ENCODE data around the gene CMKLR1. TPM values are rescaled to one million over a fixed set of nuclear protein-coding genes. Genes with fewer than 3 reads are reported as not detected.

The CMKLR1 gene
- total RNA-seq, 2 experiments from 2014 or later, result not detected

DNA sequence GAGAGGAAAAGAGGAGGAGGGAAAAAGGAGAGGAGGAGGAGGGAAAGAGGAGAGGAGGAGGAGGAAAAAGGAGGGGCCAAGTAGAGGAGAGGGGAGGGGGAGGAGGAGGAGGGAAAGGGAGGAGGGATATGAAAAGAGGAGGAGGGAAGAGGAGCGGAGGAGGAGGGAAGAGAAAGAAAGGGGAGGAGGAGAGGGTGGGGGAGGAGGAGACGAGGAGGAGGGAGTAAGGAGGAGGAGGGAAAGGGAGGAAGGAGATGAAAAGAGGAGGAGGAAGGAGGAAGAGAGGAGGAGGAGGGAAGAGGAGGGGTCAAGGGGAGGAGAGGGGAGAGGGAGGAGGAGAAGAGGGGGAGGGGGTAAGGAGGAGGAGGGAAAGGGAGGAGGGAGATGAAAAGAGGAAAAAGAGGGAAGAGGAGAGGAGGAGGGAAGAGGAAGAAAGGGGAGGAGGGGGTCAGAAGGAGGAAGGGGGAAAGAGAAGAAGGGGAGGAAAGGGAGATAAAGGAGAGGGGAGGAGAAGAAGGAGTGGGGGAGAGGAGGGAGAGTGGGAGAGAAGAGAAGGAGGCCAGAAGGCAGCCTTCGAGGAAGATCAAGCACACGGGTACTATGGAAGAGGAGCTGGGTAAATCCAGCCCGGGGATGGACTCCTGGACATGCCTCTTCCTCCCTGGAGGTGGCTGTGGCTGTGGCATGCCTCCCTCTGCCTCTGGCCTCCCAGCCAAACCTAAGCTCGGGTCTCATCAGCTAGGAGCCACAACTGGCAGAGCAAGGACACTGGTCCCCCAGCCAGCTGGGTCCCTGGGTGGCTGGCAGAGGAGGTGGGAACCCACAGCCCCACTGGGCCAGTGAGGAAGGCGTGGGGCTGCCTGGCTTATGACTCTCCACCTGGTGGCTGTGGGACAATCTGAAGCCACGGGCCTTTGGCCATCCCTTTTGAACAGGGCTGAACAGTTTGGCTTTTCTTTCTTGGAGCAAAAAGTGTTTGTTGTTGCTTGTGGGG is 3.0 kb upstream of the CMKLR1 start:
- H3K27ac Mint-ChIP-seq, result no peak overlapping the region
- H3K27me3 Mint-ChIP-seq (ENCODE audit: low read depth), result peaks cover 18% of the 10 kb centered on the region
- no peaks in the 10 kb centered on the region for H3K36me3 Mint-ChIP-seq (ENCODE audit: low read depth)
- H3K4me1 Mint-ChIP-seq (ENCODE audit: low read depth), result no peaks in the 10 kb centered on the region
- H3K4me3 Mint-ChIP-seq, result no peak overlapping the region
- H3K9me3 Mint-ChIP-seq, result no peaks in the 10 kb centered on the region
- intact Hi-C loops (cut with micrococcal nuclease), result no loop called here
- CTCF ChIA-PET, result interaction anchor here (0.6 kb wide), 2 partner anchors 168 to 1213 kb away, joined by 3 read pairs; no protein-coding TSS in a partner anchor
- no peak for DNase-seq

DNA sequence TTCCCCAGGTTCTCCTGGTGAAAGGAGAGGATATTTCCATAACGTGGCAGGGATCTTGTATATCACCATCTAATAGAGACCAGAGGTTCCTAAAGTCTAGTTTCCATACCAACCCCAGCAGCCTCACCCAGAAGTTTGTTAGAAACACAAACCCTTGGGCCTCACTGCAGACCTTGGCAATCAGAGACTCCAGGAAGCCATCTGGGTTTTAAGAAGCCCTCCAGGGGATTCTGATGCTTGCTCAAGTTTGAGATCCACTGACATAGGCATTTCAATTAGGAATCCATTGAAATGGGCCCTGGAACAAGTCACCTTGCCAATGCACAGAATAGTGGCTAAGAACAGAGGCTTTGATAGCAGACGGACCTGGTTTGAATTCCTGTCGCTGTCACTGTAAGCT is 2.2 kb upstream of the CMKLR1 start:
- peaks cover 20% of the 10 kb centered on the region for H3K27me3 Mint-ChIP-seq (ENCODE audit: low read depth)
- intact Hi-C loops (cut with micrococcal nuclease), result no loop called here
- H3K27ac Mint-ChIP-seq, result no peak overlapping the region
- no peak for DNase-seq
- no peak overlapping the region for H3K4me3 Mint-ChIP-seq
- CTCF ChIA-PET, result no interaction called here
- no peaks in the 10 kb centered on the region for H3K4me1 Mint-ChIP-seq (ENCODE audit: low read depth)
- H3K36me3 Mint-ChIP-seq (ENCODE audit: low read depth), result no peaks in the 10 kb centered on the region
- H3K9me3 Mint-ChIP-seq, result no peaks in the 10 kb centered on the region

DNA sequence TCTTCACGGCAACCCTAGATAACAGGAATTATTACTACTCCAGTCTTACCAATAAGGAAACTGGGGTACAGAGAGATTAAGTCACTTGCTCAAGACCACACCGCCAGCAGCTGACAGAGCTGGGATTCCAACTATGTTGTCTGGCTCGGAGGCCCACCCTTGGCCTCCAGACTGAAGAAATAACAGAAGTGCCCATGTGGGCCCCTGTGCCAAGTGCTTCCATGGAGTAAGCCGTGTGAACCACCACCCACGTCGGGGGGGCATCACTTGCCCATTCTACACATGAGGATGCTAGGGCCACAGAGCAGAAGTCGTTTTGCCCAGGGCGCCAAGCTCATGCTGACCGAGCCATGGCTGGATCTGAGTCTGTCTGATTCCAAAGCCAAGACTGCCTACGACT is 926 bp upstream of the CMKLR1 start:
- Mint-ChIP-seq H3K4me3 (no peak overlapping the region), H3K27me3 (ENCODE audit: low read depth) (peaks cover 20% of the 10 kb centered on the region), H3K4me1 (ENCODE audit: low read depth) (no peaks in the 10 kb centered on the region), H3K9me3 (no peaks in the 10 kb centered on the region), H3K36me3 (ENCODE audit: low read depth) (no peaks in the 10 kb centered on the region), H3K27ac (no peak overlapping the region)
- no peak for DNase-seq
- intact Hi-C loops (cut with micrococcal nuclease), result no loop called here
- CTCF ChIA-PET, result no interaction called here

DNA sequence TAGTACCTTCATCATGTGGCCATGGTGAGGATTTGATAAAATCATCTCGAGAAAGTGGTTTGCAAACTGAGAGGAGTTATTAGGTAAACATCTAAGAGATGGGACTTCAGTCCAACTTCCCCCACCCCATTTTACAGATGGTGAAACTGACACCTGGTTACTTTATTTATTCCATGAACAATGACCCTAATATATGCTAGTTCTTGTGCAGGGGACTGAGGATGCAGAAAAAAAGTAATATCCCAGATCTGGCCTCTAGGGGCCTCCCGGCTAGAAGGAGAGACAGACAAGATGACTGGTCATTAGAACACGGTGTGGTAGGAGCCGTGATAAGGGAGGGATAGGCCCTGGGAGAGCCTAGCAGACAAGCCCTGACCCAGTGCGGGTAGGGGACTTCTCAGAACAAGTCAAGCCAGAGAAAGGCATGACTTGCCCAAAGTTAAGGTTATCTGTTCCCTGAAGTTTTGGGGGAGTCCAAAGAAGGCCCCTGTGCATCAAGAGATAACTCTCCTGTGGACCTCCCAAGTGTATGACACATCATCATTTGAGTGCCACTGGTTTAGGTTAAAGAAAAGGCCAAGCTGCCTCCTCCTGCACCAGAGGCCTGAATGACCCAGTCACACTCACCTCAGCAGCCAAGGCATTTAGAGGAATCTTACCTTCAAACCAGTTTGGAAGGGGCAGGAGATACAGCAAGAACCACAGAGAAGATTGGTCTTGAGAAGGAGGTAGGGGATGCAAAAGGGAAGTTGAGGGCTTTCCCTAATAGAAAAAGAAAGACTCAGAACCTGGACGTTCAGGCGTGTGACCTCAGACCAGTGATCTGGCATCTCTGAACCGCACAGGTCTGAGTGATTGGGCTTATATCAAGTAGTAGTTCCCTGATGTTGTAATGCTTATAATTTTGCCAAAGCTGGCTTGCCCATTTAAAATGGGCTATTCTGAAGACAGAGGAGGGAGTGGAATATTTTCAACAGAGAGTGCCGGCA is 1.6 kb downstream of the CMKLR1 start:
- Mint-ChIP-seq H3K27me3 (ENCODE audit: low read depth) (peaks cover 20% of the 10 kb centered on the region), H3K27ac (no peak overlapping the region), H3K4me3 (no peak overlapping the region), H3K4me1 (ENCODE audit: low read depth) (peaks cover 3% of the 10 kb centered on the region), H3K36me3 (ENCODE audit: low read depth) (no peaks in the 10 kb centered on the region), H3K9me3 (no peaks in the 10 kb centered on the region)
- intact Hi-C loops (cut with micrococcal nuclease), result no loop called here
- CTCF ChIA-PET, result no interaction called here
- DNase-seq, result no peak

DNA sequence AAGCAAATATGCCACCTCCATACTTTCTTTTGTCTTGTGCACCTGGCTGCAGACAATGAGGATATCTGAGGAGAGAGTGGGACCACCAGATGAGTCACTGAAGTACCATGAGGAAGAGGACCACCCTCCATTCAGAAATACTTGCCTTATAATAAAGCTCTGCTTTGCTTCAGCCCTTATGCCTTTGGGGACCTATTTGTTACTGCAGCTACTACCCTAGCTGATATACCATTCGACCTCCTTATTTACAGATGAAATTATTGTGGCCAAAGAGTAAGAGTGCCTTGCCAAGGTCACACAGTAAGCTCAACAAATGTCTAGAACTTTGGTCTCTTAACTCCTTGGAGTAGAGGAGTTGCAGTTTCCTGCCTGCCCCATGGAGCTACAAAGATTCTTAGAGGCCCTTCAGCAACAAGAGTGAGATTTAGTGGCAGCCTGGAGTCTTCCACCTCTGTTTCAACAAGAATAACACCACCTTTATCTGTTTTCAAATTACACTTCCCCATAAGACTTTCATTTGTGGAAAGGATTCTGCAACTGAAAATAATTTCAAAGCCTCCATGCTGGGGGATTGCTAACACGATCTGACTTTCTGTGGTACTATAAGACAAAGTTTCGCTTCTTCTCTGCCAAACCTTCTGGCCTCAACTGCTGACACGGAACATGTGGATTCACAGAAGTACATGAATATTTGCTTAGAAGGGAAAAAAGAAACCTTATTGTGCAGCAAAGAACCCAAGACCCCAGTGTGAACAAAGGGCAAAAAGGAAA is 3.6 kb downstream of the CMKLR1 start:
- H3K4me1 Mint-ChIP-seq (ENCODE audit: low read depth), result peaks cover 3% of the 10 kb centered on the region
- no peaks in the 10 kb centered on the region for H3K36me3 Mint-ChIP-seq (ENCODE audit: low read depth)
- peaks cover 18% of the 10 kb centered on the region for H3K27me3 Mint-ChIP-seq (ENCODE audit: low read depth)
- H3K9me3 Mint-ChIP-seq, result no peaks in the 10 kb centered on the region
- CTCF ChIA-PET, result no interaction called here
- DNase-seq, result no peak
- intact Hi-C loops (cut with micrococcal nuclease), result no loop called here
- no peak overlapping the region for H3K27ac Mint-ChIP-seq
- no peak overlapping the region for H3K4me3 Mint-ChIP-seq

DNA sequence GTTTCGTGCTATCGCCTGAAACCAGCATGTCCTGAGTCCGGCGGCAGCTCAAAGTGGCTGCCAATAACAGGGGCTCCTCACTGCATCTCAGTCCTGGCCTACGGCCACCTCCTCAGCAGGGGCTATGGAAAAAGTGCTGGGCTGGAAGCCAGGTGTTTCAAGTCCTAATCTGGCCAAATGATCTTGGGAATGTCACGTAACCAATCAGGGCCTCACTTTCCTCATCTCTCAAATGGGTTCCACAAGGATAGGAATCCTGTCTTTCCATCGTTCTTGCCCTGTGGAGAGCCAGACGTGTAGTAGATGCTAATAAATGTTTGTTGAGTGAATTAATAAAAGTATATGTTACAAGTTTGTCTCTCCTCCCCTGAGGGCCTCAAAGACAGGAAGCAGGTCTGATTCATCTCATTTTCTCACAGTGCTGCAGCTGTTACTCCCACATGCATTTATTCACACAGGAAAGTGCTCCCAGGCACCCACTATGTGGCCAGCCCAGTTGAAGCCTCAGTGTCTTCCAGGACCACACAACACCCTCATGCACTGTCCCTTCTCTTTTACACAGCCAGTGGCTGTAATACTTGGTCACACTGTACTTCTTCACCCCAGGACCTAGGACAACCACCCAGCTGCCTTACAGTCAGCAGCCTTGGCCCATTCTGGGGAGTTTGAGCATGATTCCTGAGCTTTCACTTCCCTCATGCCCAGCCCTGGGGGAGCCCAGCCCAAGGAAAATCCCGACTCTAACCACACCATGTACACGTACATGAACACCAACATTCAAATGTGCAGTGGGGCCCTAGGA is 5.0 kb downstream of the CMKLR1 start:
- DNase-seq, result no peak
- Mint-ChIP-seq H3K36me3 (ENCODE audit: low read depth) (no peaks in the 10 kb centered on the region), H3K27ac (no peak overlapping the region), H3K9me3 (no peaks in the 10 kb centered on the region), H3K4me1 (ENCODE audit: low read depth) (peaks cover 3% of the 10 kb centered on the region), H3K4me3 (no peak overlapping the region), H3K27me3 (ENCODE audit: low read depth) (peaks cover 13% of the 10 kb centered on the region)
- CTCF ChIA-PET, result interaction anchor here (0.8 kb wide), 1 partner anchor 18 kb away, joined by 3 read pairs; no protein-coding TSS in a partner anchor
- intact Hi-C loops (cut with micrococcal nuclease), result no loop called here

DNA sequence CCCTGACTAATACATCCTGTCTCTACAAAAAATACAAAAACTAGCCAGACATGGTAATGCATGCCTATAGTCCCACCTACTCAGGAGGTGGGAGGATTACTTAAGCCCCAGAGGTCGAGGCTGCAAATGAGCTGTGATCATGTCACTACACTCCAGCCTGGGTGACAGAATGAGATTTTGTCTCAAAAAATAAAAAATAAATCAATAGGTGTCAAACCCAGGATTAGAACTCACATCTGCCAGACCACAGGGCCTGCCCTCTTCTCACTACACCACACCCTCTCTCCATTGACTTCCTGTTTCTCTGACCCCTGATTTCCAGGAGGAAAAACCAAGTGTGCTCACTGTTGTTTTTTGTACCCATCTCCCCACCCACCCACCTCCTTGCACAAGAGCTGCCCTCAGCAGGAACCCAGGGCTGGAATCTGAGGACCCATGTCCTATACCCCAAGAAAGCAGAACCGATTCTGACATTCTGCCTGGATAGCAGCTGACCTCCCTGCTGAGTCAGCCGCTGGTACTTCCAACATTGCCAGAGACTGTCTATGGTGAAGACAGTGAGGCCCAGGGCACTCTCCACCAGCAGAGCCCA is 6.2 kb downstream of the CMKLR1 start:
- peaks cover 3% of the 10 kb centered on the region for H3K4me1 Mint-ChIP-seq (ENCODE audit: low read depth)
- H3K4me3 Mint-ChIP-seq, result no peak overlapping the region
- CTCF ChIA-PET, result interaction anchor here (0.8 kb wide), 1 partner anchor 17 kb away, joined by 3 read pairs; no protein-coding TSS in a partner anchor
- no peak for DNase-seq
- intact Hi-C loops (cut with micrococcal nuclease), result no loop called here
- H3K9me3 Mint-ChIP-seq, result no peaks in the 10 kb centered on the region
- H3K27me3 Mint-ChIP-seq (ENCODE audit: low read depth), result peaks cover 6% of the 10 kb centered on the region
- no peak overlapping the region for H3K27ac Mint-ChIP-seq
- no peaks in the 10 kb centered on the region for H3K36me3 Mint-ChIP-seq (ENCODE audit: low read depth)

DNA sequence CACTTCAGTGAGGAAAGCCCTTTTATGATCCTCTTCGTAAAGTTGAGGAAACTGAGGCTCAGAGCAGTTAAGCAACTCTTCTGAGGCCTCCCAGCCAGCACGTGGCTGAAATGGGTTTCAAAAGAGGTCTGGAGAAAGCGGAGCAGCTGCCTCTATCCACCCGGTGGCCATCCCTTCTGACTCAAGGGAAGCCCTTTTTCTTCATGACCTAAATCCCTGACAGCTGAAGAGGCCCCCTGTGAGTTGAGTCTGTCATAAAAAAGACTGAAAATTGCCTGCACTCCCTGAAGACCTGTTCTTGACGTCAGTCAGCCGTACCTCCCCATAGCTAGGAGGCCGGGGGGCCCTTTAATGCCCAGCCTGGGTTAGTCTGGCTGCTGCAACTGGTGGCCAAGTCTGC is 10.7 kb downstream of the CMKLR1 start:
- Mint-ChIP-seq H3K36me3 (ENCODE audit: low read depth) (no peaks in the 10 kb centered on the region), H3K4me1 (ENCODE audit: low read depth) (no peaks in the 10 kb centered on the region), H3K27ac (no peak overlapping the region), H3K9me3 (no peaks in the 10 kb centered on the region), H3K27me3 (ENCODE audit: low read depth) (no peaks in the 10 kb centered on the region), H3K4me3 (no peak overlapping the region)
- intact Hi-C loops (cut with micrococcal nuclease), result no loop called here
- CTCF ChIA-PET, result no interaction called here
- no peak for DNase-seq

DNA sequence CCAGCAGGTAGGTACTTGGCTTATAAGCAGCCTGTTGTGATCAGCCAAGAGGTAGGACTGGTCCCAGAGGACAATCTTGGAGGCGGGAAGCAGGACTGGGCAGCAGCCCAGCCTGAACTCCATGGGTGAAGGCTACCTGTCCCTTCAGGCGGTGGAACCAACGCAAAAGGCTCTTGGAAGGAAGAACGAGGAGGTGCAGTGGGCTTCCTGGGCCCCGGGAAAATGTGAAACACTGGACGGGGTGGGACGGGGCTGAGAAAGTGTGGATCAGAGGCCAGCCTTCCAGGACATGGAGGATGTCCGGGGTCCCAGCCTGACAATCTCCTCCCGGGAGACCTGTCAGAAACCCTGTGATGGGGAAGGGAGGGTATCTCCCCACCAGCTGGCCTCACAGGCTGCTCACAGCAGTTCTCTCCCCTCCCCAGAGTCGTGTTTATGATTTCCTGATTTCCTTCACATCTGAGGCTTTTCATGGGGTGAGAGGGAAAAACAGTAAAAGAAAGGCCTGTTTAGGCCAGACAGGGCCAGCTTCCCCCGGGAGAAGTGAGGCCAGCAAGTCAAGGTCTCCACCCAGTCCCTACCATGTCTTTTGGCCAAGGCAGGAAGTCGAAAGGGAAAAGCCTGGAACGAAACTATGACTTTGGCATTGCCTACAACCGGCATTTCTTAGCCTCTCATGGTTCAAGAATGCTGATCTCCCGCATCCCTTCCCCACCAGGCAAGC is 11.3 kb downstream of the CMKLR1 start:
- CTCF ChIA-PET, result no interaction called here
- Mint-ChIP-seq H3K4me1 (ENCODE audit: low read depth) (no peaks in the 10 kb centered on the region), H3K4me3 (no peak overlapping the region), H3K27me3 (ENCODE audit: low read depth) (no peaks in the 10 kb centered on the region), H3K27ac (no peak overlapping the region), H3K9me3 (no peaks in the 10 kb centered on the region), H3K36me3 (ENCODE audit: low read depth) (no peaks in the 10 kb centered on the region)
- intact Hi-C loops (cut with micrococcal nuclease), result no loop called here
- no peak for DNase-seq

DNA sequence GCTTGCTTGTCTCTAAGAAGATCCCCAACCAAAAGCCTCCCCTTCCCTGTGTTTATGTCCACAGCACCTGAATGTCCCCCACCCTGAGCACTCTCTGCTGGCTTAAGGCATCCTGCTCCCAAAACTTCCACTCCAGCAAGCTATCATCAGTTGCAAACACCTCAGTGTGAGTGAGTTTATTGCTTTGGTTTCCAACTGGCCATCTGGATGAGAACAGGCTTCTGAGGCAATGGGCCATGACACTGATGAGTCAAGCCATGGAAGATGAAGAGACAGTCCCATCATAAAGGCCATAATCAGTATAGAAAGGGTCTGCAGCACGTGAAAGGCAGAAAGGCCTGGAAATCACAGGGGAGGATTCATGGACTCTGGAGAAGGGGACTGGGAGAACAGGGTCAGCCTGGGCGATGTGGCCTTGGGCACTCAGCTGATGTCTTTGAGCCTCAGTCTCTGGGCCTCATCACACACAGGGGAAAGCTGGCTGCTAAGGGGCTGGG is 12.8 kb downstream of the CMKLR1 start:
- CTCF ChIA-PET, result no interaction called here
- DNase-seq, result no peak
- Mint-ChIP-seq H3K9me3 (no peaks in the 10 kb centered on the region), H3K27me3 (ENCODE audit: low read depth) (no peaks in the 10 kb centered on the region), H3K4me3 (no peak overlapping the region), H3K27ac (no peak overlapping the region), H3K4me1 (ENCODE audit: low read depth) (no peaks in the 10 kb centered on the region), H3K36me3 (ENCODE audit: low read depth) (no peaks in the 10 kb centered on the region)
- intact Hi-C loops (cut with micrococcal nuclease), result no loop called here
